Activated T-helper 2 cell treated with anti-CD3 and anti-CD28 coated beads, Interferon-gamma antibody, Interleukin-2, Interleukin-4, amounts not matched to agents 10 μg/mL and 5 μg/mL and 100 μg/mL, durations not matched to agents 14 hours and 24 hours and 36 hours (primary cell): ENCODE measurements around the gene SLC4A8. TPM values are rescaled to one million over a fixed set of nuclear protein-coding genes. Genes with fewer than 3 reads are reported as not detected.
"Not testable (repeated sequence)": the region's sequence is repeated elsewhere in the genome, so short reads cannot be mapped to it uniquely, and the experiment has no call there.

Source experiments
- DNase-seq: peaks from one replicate; pipeline ENCODE4 v3.0.0; 2021; ENCODE audit warnings: low spot score
- H3K27ac Mint-ChIP-seq: one replicate; pipeline ENCODE4 v1.8.0; 2021; ENCODE audit warnings: mixed read lengths
- H3K27me3 Mint-ChIP-seq: one replicate; pipeline ENCODE4 v1.8.0; 2021; ENCODE audit warnings: low read depth, mixed read lengths
- H3K36me3 Mint-ChIP-seq: one replicate; pipeline ENCODE4 v1.8.0; 2021; ENCODE audit warnings: low read depth, mixed read lengths
- H3K4me1 Mint-ChIP-seq: one replicate; pipeline ENCODE4 v1.8.0; 2021; ENCODE audit warnings: low read depth, mixed read lengths
- H3K4me3 Mint-ChIP-seq: one replicate; pipeline ENCODE4 v1.8.0; 2021; ENCODE audit warnings: low read depth, mild to moderate bottlenecking, moderate library complexity, mixed read lengths
- H3K9me3 Mint-ChIP-seq: one replicate; pipeline ENCODE4 v1.8.0; 2021; ENCODE audit warnings: mixed read lengths
- intact Hi-C: fragments of 100-400 bp; cut with micrococcal nuclease; formaldehyde crosslinking; loops from one replicate; pipeline ENCODE4 v1.15.1; 2023
- total RNA-seq: library from RNA; stranded (reverse); gene quantifications from 2 replicates; pipeline ENCODE4 v1.2.3, GENCODE V29; 2022

SLC4A8 gene
- total RNA-seq, 1 donor from 2014 or later = 1.6 TPM

GRCh38 chr12:51512438-51512837 is 87.8 kb downstream of the SLC4A8 start:
- H3K9me3 Mint-ChIP-seq = no peaks in the 10 kb centered on the region
- H3K36me3 Mint-ChIP-seq = no peaks in the 10 kb centered on the region
- no peak overlapping the region for H3K27ac Mint-ChIP-seq
- peaks cover 10% of the 10 kb centered on the region for H3K27me3 Mint-ChIP-seq
- no peak for DNase-seq
- intact Hi-C loops = no loop called here
- H3K4me3 Mint-ChIP-seq = no peak overlapping the region
- peaks cover 4% of the 10 kb centered on the region for H3K4me1 Mint-ChIP-seq

- intact Hi-C loops, H3K27ac Mint-ChIP-seq, H3K4me1 Mint-ChIP-seq, H3K9me3 Mint-ChIP-seq, H3K36me3 Mint-ChIP-seq, H3K4me3 Mint-ChIP-seq, DNase-seq: not testable (repeated sequence)
- H3K27me3 Mint-ChIP-seq = peaks cover 10% of the 10 kb centered on the region
These were observed 90.4 kb downstream of the SLC4A8 start for GRCh38 chr12:51515037-51515436.

- intact Hi-C loops = no loop called here
- H3K27ac Mint-ChIP-seq = no peak overlapping the region
These were observed 92.7 kb downstream of the SLC4A8 start for GRCh38 chr12:51517316-51517715.

DNA sequence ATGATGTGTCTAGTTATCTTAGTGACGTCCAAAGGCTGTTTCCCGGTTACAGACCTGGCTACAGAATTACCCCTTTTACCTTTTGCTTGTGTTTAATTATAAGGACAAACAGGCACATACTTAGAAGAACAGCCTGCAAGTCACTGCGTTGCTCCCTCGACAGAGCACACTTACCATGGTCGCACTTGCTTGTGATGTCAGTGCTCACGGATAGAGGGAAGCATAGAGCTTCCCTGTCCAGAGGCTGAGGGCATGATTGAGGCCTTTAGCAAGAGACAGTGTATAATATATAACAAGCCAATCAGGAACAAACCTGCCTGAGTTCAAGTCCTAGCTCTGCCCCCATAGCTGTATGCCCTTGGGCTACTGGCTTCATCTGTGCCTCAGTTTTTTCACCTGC is 93.2 kb downstream of the SLC4A8 start:
- Mint-ChIP-seq H3K27ac (no peak overlapping the region), H3K36me3 (no peaks in the 10 kb centered on the region), H3K4me3 (no peak overlapping the region), H3K4me1 (peaks cover 6% of the 10 kb centered on the region), H3K27me3 (peaks cover 8% of the 10 kb centered on the region), H3K9me3 (no peaks in the 10 kb centered on the region)
- intact Hi-C loops = no loop called here
- no peak for DNase-seq

More at GRCh38 chr12:51517316-51517715, 92.7 kb downstream of the SLC4A8 start:
- no peak for DNase-seq
- Mint-ChIP-seq H3K4me3 (no peak overlapping the region), H3K27me3 (peaks cover 10% of the 10 kb centered on the region), H3K36me3 (no peaks in the 10 kb centered on the region), H3K9me3 (no peaks in the 10 kb centered on the region), H3K4me1 (peaks cover 8% of the 10 kb centered on the region)

DNA sequence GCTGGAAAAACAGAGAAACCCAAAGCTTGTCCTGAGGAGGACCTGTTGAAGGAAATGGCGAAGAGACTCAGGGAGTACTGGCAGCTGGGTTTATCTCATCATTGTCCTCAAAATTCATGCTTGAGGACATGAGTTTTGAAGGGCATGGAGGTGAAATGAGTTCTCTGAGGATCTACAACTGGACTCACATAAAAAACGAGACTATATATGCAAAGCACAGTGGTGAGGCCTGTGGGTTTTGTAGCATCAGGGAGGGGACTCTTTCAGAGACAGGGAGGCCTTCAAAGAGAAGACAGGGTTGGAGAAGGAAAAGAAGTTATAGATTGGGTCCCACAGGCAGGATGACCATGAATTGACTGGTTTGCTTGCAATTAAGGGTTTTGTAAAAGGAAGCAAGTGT is 95.1 kb downstream of the SLC4A8 start:
- H3K4me3 Mint-ChIP-seq = no peak overlapping the region
- DNase-seq = no peak
- peaks cover 6% of the 10 kb centered on the region for H3K27me3 Mint-ChIP-seq
- H3K9me3 Mint-ChIP-seq = no peaks in the 10 kb centered on the region
- no peak overlapping the region for H3K27ac Mint-ChIP-seq
- intact Hi-C loops = no loop called here
- H3K36me3 Mint-ChIP-seq = no peaks in the 10 kb centered on the region
- H3K4me1 Mint-ChIP-seq = peaks cover 4% of the 10 kb centered on the region

DNA sequence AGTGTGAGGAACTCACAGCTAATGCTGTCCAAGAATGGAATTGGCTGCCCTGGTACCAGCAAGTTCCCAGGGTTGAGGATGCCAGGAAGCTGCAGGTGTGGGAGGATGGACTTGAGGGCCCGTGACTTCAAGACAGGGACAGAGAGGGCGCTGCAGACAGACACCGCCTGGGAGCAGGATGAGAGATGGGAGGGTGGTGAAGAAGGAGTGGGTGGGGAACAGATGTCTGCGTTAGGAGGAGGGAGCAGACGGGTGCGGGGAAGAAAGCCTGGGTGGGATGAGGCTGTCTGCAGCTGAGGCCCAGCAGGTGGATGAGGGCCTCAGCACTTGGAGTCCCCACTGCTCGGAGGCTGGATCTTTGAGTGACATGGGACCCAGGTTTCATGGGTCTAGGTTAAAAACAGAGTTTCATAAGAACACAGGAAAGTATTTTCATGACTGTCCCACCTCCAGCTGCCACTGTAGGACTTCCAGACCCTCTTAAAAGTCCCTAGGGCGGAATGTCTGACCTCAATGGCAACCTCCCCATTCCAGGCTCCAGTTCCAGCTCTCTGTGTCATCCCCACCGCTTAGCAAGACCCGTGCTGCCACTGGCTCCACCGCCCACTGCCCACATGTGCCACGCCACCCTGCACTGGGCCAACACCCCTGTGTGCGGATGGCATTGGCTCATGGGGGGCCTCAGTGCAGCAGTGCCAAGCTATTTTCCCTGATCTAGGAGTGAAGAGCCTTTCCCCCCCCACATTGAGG is 96.1 kb downstream of the SLC4A8 start:
- H3K4me3 Mint-ChIP-seq = no peak overlapping the region
- H3K36me3 Mint-ChIP-seq = no peaks in the 10 kb centered on the region
- H3K4me1 Mint-ChIP-seq = peaks cover 4% of the 10 kb centered on the region
- no peaks in the 10 kb centered on the region for H3K9me3 Mint-ChIP-seq
- peaks cover 2% of the 10 kb centered on the region for H3K27me3 Mint-ChIP-seq
- DNase-seq = no peak
- intact Hi-C loops = no loop called here
- no peak overlapping the region for H3K27ac Mint-ChIP-seq

DNA sequence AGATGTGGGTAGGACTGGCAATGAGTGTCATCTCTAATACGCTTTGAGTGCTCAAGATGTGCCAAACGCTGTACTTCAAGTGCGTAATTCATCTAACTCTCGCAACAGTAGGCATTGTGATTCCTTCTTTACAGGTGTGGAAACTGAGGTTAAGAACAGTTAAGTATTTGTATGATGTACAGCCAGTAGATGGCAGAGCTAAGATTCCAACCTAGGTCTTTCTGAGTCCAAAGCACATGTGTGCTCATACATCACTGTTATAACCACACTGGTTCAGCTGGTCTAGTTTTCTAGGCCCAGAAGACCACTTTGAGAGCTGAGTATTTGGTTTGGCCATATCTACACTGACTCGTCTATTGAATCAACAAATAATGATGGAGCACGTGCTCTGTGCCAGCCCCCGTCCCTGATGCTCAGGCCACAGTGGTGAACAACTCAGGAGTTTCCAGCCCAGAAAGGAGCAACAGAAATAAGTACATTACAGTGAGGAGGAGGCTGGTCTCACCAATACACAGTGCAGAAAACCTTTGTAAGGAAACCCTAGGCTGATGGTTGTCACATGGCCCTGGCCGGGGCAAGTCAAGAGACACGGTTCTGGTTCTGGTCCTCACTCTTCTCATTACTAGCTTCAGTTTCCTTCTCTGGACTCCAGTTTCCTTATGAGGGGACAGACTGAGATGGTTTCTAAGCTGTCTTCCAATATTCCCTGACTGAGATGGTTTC is 97.1 kb downstream of the SLC4A8 start:
- intact Hi-C loops = no loop called here
- H3K27ac Mint-ChIP-seq = no peak overlapping the region

GRCh38 chr12:51522696-51523095 is 98.1 kb downstream of the SLC4A8 start:
- H3K27ac Mint-ChIP-seq = no peak overlapping the region
- H3K4me1 Mint-ChIP-seq = peaks cover 4% of the 10 kb centered on the region
- intact Hi-C loops = no loop called here
- no peaks in the 10 kb centered on the region for H3K36me3 Mint-ChIP-seq
- H3K27me3 Mint-ChIP-seq = peaks cover 2% of the 10 kb centered on the region
- no peak overlapping the region for H3K4me3 Mint-ChIP-seq
- no peak for DNase-seq
- no peaks in the 10 kb centered on the region for H3K9me3 Mint-ChIP-seq

More for the DNA sequence above, 97.1 kb downstream of the SLC4A8 start:
- H3K27me3 Mint-ChIP-seq = peaks cover 2% of the 10 kb centered on the region
- H3K4me3 Mint-ChIP-seq = no peak overlapping the region
- peaks cover 4% of the 10 kb centered on the region for H3K4me1 Mint-ChIP-seq
- DNase-seq = no peak
- H3K36me3 Mint-ChIP-seq = no peaks in the 10 kb centered on the region
- H3K9me3 Mint-ChIP-seq = no peaks in the 10 kb centered on the region

GRCh38 chr12:51524386-51524901 is 99.8 kb downstream of the SLC4A8 start:
- peaks cover 4% of the 10 kb centered on the region for H3K27me3 Mint-ChIP-seq
- no peaks in the 10 kb centered on the region for H3K36me3 Mint-ChIP-seq
- no peaks in the 10 kb centered on the region for H3K9me3 Mint-ChIP-seq
- H3K4me3 Mint-ChIP-seq = no peak overlapping the region
- intact Hi-C loops = no loop called here
- no peak overlapping the region for H3K27ac Mint-ChIP-seq
- no peak for DNase-seq
- H3K4me1 Mint-ChIP-seq = no peaks in the 10 kb centered on the region

DNA sequence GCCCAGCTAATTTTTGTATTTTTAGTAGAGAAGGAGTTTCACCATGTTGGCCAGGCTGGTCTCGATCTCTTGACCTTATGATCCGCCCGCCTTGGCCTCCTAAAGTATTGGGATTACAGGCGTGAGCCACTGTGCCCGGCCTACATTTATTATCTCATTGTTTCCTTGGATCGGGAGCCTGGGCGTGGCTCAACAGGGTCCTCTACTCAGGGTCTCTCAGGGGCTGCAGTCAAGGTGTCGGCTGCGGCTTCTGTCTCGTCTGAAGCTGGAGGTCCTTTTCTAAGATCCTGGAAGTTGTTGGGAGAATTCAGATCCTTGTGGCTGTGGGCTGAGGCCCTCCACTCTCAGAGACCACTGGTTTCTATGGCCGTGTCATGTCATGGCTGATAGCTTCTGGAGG is 100.9 kb downstream of the SLC4A8 start:
- no peaks in the 10 kb centered on the region for H3K36me3 Mint-ChIP-seq
- no peak overlapping the region for H3K27ac Mint-ChIP-seq
- peaks cover 4% of the 10 kb centered on the region for H3K27me3 Mint-ChIP-seq
- H3K4me3 Mint-ChIP-seq = no peak overlapping the region
- intact Hi-C loops = no loop called here
- no peaks in the 10 kb centered on the region for H3K4me1 Mint-ChIP-seq
- DNase-seq = no peak
- no peaks in the 10 kb centered on the region for H3K9me3 Mint-ChIP-seq

GRCh38 chr12:51527966-51528365 is 103.3 kb downstream of the SLC4A8 start:
- intact Hi-C loops = no loop called here
- no peak for DNase-seq

DNA sequence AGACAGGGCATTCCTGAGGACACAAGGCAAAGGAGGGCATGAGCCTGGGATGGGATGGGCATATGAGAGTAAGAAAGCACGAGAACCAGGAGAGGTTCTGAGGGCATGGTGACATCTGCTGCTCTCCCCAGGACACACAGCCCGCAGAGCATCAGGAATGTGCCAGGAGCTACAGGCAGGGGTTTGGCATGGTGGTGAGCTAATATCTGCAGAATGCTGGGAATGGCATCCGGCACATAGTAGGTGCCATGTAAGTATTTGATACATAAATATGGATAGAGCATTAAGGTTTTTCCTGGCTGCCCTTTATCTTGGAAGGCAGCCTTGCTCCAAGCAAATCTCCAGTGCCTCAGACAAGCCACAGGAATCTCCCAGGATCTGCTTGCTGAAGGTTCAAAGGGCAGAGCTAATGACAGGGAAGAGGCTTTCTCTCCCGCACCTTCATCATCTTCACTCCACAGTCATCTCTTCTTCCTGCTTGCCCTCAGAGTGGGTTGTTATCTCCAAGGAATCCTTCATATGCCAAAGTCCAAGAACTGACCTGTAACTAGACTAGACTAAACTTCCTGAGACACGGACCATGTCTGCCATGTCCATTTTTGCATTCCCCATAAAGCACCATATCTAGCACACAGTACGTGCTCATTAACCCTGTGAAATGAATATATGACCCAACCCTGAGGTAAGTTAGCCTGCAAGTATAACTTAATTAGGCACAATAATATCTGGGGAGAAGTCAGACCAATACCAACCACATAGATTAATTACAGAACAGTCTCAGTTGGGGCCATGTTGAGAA is 104.4 kb downstream of the SLC4A8 start:
- peaks cover 3% of the 10 kb centered on the region for H3K4me1 Mint-ChIP-seq
- H3K27me3 Mint-ChIP-seq = peaks cover 10% of the 10 kb centered on the region
- no peak overlapping the region for H3K4me3 Mint-ChIP-seq
- no peak overlapping the region for H3K27ac Mint-ChIP-seq
- intact Hi-C loops = no loop called here
- no peak for DNase-seq
- no peaks in the 10 kb centered on the region for H3K9me3 Mint-ChIP-seq
- H3K36me3 Mint-ChIP-seq = no peaks in the 10 kb centered on the region

More at GRCh38 chr12:51527966-51528365, 103.3 kb downstream of the SLC4A8 start:
- Mint-ChIP-seq H3K36me3 (no peaks in the 10 kb centered on the region), H3K4me3 (no peak overlapping the region), H3K27me3 (peaks cover 12% of the 10 kb centered on the region), H3K9me3 (no peaks in the 10 kb centered on the region), H3K4me1 (peaks cover 3% of the 10 kb centered on the region), H3K27ac (no peak overlapping the region)

- intact Hi-C loops = no loop called here
- no peak overlapping the region for H3K4me3 Mint-ChIP-seq
- no peak overlapping the region for H3K27ac Mint-ChIP-seq
- peaks cover 12% of the 10 kb centered on the region for H3K27me3 Mint-ChIP-seq
- H3K9me3 Mint-ChIP-seq = no peaks in the 10 kb centered on the region
- no peaks in the 10 kb centered on the region for H3K36me3 Mint-ChIP-seq
- H3K4me1 Mint-ChIP-seq = peaks cover 3% of the 10 kb centered on the region
- no peak for DNase-seq
These were observed 105.0 kb downstream of the SLC4A8 start for GRCh38 chr12:51529651-51529970.
